ENCODE measurements around the gene NALCN. TPM values are rescaled to one million over a fixed set of nuclear protein-coding genes. Genes with fewer than 3 reads are reported as not detected.

The NALCN gene
- total and polyA plus RNA-seq, 2 experiments from 2014 or later, result not detected

- peak; percentile 28 to 35 for DNase-seq (ENCODE audit: low read depth in 1 of 2, low spot score in 1 of 2)
- TF ChIP-seq CTCF (IDR thresholded peaks at IDR 0.05; ENCODE audit: low read depth, low read length), result peak; percentile 24
- Histone ChIP-seq H3K4me1 (ENCODE audit: low read depth) (no peaks in the 10 kb centered on the region), H3K9me3 (ENCODE audit: low read depth) (no peaks in the 10 kb centered on the region), H3K36me3 (no peaks in the 10 kb centered on the region), H3K27me3 (no peaks in the 10 kb centered on the region), H3K4me3 (no peak overlapping the region), H3K27ac (no peak overlapping the region)
Measured at GRCh38 chr13:101149735-101150384, 266.4 kb downstream of the NALCN start.

GRCh38 chr13:101146101-101146898 lies 270.0 kb downstream of the NALCN start:
- no peaks in the 10 kb centered on the region for H3K4me1 ChIP-seq (ENCODE audit: low read depth)
- H3K9me3 ChIP-seq (ENCODE audit: low read depth), result no peaks in the 10 kb centered on the region
- TF ChIP-seq CTCF (IDR thresholded peaks at IDR 0.05; ENCODE audit: low read depth, low read length), result no peak
- no peak for DNase-seq (ENCODE audit: low read depth in 1 of 2, low spot score in 1 of 2)
- no peak overlapping the region for H3K4me3 ChIP-seq
- no peaks in the 10 kb centered on the region for H3K36me3 ChIP-seq
- no peaks in the 10 kb centered on the region for H3K27me3 ChIP-seq
- no peak overlapping the region for H3K27ac ChIP-seq

- peak; percentile 73 to 77 for DNase-seq (ENCODE audit: low read depth in 1 of 2, low spot score in 1 of 2)
- Histone ChIP-seq H3K4me3 (no peak overlapping the region), H3K27me3 (no peaks in the 10 kb centered on the region), H3K9me3 (ENCODE audit: low read depth) (no peaks in the 10 kb centered on the region), H3K4me1 (ENCODE audit: low read depth) (no peaks in the 10 kb centered on the region), H3K36me3 (no peaks in the 10 kb centered on the region), H3K27ac (no peak overlapping the region)
- peak; percentile 53 for TF ChIP-seq CTCF (IDR thresholded peaks at IDR 0.05; ENCODE audit: low read depth, low read length)
Measured at GRCh38 chr13:101144808-101145419, 271.4 kb downstream of the NALCN start.

GRCh38 chr13:101140936-101141335 lies 275.4 kb downstream of the NALCN start:
- no peaks in the 10 kb centered on the region for H3K36me3 ChIP-seq
- H3K4me1 ChIP-seq (ENCODE audit: low read depth), result no peaks in the 10 kb centered on the region
- no peak overlapping the region for H3K27ac ChIP-seq
- DNase-seq (ENCODE audit: low read depth in 1 of 2, low spot score in 1 of 2), result no peak
- no peaks in the 10 kb centered on the region for H3K9me3 ChIP-seq (ENCODE audit: low read depth)
- H3K27me3 ChIP-seq, result no peaks in the 10 kb centered on the region
- no peak overlapping the region for H3K4me3 ChIP-seq
- TF ChIP-seq CTCF (IDR thresholded peaks at IDR 0.05; ENCODE audit: low read depth, low read length), result no peak

GRCh38 chr13:101140087-101140770 lies 276.1 kb downstream of the NALCN start:
- Histone ChIP-seq H3K36me3 (no peaks in the 10 kb centered on the region), H3K4me1 (ENCODE audit: low read depth) (no peaks in the 10 kb centered on the region), H3K9me3 (ENCODE audit: low read depth) (no peaks in the 10 kb centered on the region), H3K4me3 (no peak overlapping the region), H3K27ac (no peak overlapping the region), H3K27me3 (no peaks in the 10 kb centered on the region)
- no peak for DNase-seq (ENCODE audit: low read depth in 1 of 2, low spot score in 1 of 2)
- no peak for TF ChIP-seq CTCF (IDR thresholded peaks at IDR 0.05; ENCODE audit: low read depth, low read length)
